GM19324 (cell line): ENCODE measurements around the gene SERPINB10.
"Not testable (repeated sequence)": the region's sequence is repeated elsewhere in the genome, so short reads cannot be mapped to it uniquely, and the experiment has no call there.

Experiments used
- ATAC-seq: cut with Tn5 transposase; IDR thresholded peaks from one replicate; pipeline ENCODE4 v1.9.1; 2021; ENCODE audit warnings: mild to moderate bottlenecking, moderate library complexity; ENCODE audit not compliant: unreplicated experiment, low FRiP score

The SERPINB10 gene

GRCh38 chr18:63940543-63941050, 32.8 kb downstream of the SERPINB10 start:
- not testable (repeated sequence) for ATAC-seq

- ATAC-seq: no peak
Measured at GRCh38 chr18:63947051-63947790, 39.5 kb downstream of the SERPINB10 start.

GRCh38 chr18:63949068-63949737, 41.4 kb downstream of the SERPINB10 start, which contains the start of gene HMSD:
Gene HMSD (plus strand): TSS chr18:63949301. CDS start chr18:63953456, 4,155 bp downstream.
- ATAC-seq: peak; percentile 94

- no peak for ATAC-seq
Measured at GRCh38 chr18:63951302-63951705, 43.5 kb downstream of the SERPINB10 start.

- no peak for ATAC-seq
Measured at GRCh38 chr18:63953811-63954210, 46.1 kb downstream of the SERPINB10 start.

GRCh38 chr18:63956755-63957154, 49.0 kb downstream of the SERPINB10 start:
- no peak for ATAC-seq

- no peak for ATAC-seq
Measured at GRCh38 chr18:63960891-63961290, 53.1 kb downstream of the SERPINB10 start.

- ATAC-seq: no peak
Measured at GRCh38 chr18:63961435-63961980, 53.8 kb downstream of the SERPINB10 start.

- ATAC-seq: no peak
Measured at GRCh38 chr18:63962137-63962536, 54.4 kb downstream of the SERPINB10 start.

- peak; percentile 79 for ATAC-seq
Measured at GRCh38 chr18:63963615-63964256, 56.0 kb downstream of the SERPINB10 start.

- no peak for ATAC-seq
Measured at GRCh38 chr18:63964908-63965307, 57.1 kb downstream of the SERPINB10 start.

GRCh38 chr18:63965716-63966330, 58.1 kb downstream of the SERPINB10 start:
- no peak for ATAC-seq

GRCh38 chr18:63969942-63970808, 62.4 kb downstream of the SERPINB10 start, which contains the start of gene SERPINB8:
Gene SERPINB8 (plus strand): TSS chr18:63970081. CDS start chr18:63978309, 8,228 bp downstream.
- peak; percentile 95 for ATAC-seq

GRCh38 chr18:63970809-63971205, 63.0 kb downstream of the SERPINB10 start:
- ATAC-seq: no peak

- no peak for ATAC-seq
Measured at GRCh38 chr18:63971320-63972001, 63.7 kb downstream of the SERPINB10 start.

- no peak for ATAC-seq
Measured at GRCh38 chr18:63972002-63972376, 64.2 kb downstream of the SERPINB10 start.

- no peak for ATAC-seq
Measured at GRCh38 chr18:63974991-63975390, 67.2 kb downstream of the SERPINB10 start.

- no peak for ATAC-seq
Measured at GRCh38 chr18:63975628-63976027, 67.9 kb downstream of the SERPINB10 start.

GRCh38 chr18:63977040-63977439, 69.3 kb downstream of the SERPINB10 start:
- no peak for ATAC-seq
